GM23248 (cell line): ENCODE data around the gene ACTA1. TPM values are rescaled to one million over a fixed set of nuclear protein-coding genes. Genes with fewer than 3 reads are reported as not detected.
"Not testable (repeated sequence)": the region's sequence is repeated elsewhere in the genome, so short reads cannot be mapped to it uniquely, and the experiment has no call there.

Experiments
- DNase-seq: peaks from one replicate; pipeline ENCODE4 v3.0.0-alpha.2; 2015
- H2AFZ ChIP-seq: fragments of 200-600 bp; sonication (generic); 2 replicates; pipeline ENCODE4 v1.6.1; 2016; ENCODE audit warnings: antibody characterized with exemption
- H3F3A ChIP-seq: fragments of 200-600 bp; sonication (generic); 2 replicates; pipeline ENCODE4 v1.6.1; 2016; ENCODE audit warnings: mild to moderate bottlenecking, antibody characterized with exemption, mixed run types; ENCODE audit not compliant: insufficient read depth
- H3K27ac ChIP-seq: fragments of 200-600 bp; sonication (generic); 2 replicates; pipeline ENCODE4 v1.5.1; 2016; ENCODE audit warnings: mild to moderate bottlenecking
- H3K27me3 ChIP-seq: fragments of 200-600 bp; sonication (generic); replicated peaks from 2 replicates; pipeline ENCODE4 v1.6.1; 2016; ENCODE audit warnings: mild to moderate bottlenecking; ENCODE audit not compliant: insufficient read depth
- H3K36me3 ChIP-seq: fragments of 200-600 bp; sonication (generic); 2 replicates; pipeline ENCODE4 v1.6.1; 2016; ENCODE audit warnings: low read depth, mild to moderate bottlenecking
- H3K4me1 ChIP-seq: fragments of 200-600 bp; sonication (generic); 2 replicates; pipeline ENCODE4 v1.6.1; 2016; ENCODE audit warnings: mild to moderate bottlenecking; ENCODE audit not compliant: insufficient read depth
- H3K4me2 ChIP-seq: fragments of 200-600 bp; sonication (generic); one replicate; pipeline ENCODE4 v1.6.1; 2016; ENCODE audit warnings: mild to moderate bottlenecking; ENCODE audit not compliant: unreplicated experiment
- H3K4me3 ChIP-seq: fragments of 200-600 bp; sonication (generic); 2 replicates; pipeline ENCODE4 v1.5.1; 2016; ENCODE audit warnings: mild to moderate bottlenecking
- H3K79me2 ChIP-seq: fragments of 200-600 bp; sonication (generic); 2 replicates; pipeline ENCODE4 v1.6.1; 2016; ENCODE audit warnings: mild to moderate bottlenecking; ENCODE audit not compliant: insufficient read depth
- H3K9ac ChIP-seq: fragments of 200-600 bp; sonication (generic); 2 replicates; pipeline ENCODE4 v1.6.1; 2016; ENCODE audit warnings: mild to moderate bottlenecking
- H3K9me2 ChIP-seq: fragments of 200-600 bp; sonication (generic); 2 replicates; pipeline ENCODE4 v1.6.1; 2016; ENCODE audit warnings: mixed run types, mild to moderate bottlenecking, moderate library complexity; ENCODE audit not compliant: insufficient read depth
- H3K9me3 ChIP-seq: fragments of 200-600 bp; sonication (generic); one replicate; pipeline ENCODE4 v1.6.1; 2017; ENCODE audit warnings: low read depth
- H4K20me1 ChIP-seq: fragments of 200-600 bp; sonication (generic); 2 replicates; pipeline ENCODE4 v1.6.0; 2016; ENCODE audit not compliant: insufficient read depth
- EZH2 ChIP-seq: fragments of 200-600 bp; sonication (generic); IDR thresholded peaks from 2 replicates; pipeline ENCODE4 v1.6.1; 2018; ENCODE audit warnings: antibody characterized with exemption, mild to moderate bottlenecking; ENCODE audit not compliant: insufficient read depth, poor library complexity, severe bottlenecking
- EZH2phosphoT487 ChIP-seq: fragments of 200-600 bp; sonication (generic); IDR thresholded peaks from 2 replicates; pipeline ENCODE4 v1.6.1; 2018; ENCODE audit warnings: antibody characterized with exemption, moderate library complexity, mild to moderate bottlenecking, low read depth; ENCODE audit not compliant: insufficient read depth
- WGBS, 2 experiments: methylation state at CpG; one replicate each; pipeline ENCODE4 v1.1.6; 2015 to 2017; ENCODE audit warnings: low lambda C conversion rate in 2 of 2, low coverage in 1 of 2; ENCODE audit errors: missing lambda C conversion rate in 2 of 2; 5-methylcytosine and 5-hydroxymethylcytosine counted together
- in situ Hi-C: fragments of 300-500 bp; cut with MboI; formaldehyde crosslinking; loops from 2 replicates; pipeline ENCODE4 v1.15.0; 2020
- polyA plus RNA-seq: library from polyadenylated mRNA; unstranded; fragments of >200 nt; fragmentation: Nextera tagmentation; extraction: Ambion mirVana; gene quantifications from 2 replicates; pipeline ENCODE4 v1.2.1, GENCODE V29; 2016
- total RNA-seq: library from RNA; depleted of rRNA; stranded (reverse); fragments of >200 nt; shearing (Covaris generic); gene quantifications from 2 replicates; pipeline ENCODE4 v1.2.3, GENCODE V29; 2014

Gene ACTA1
- total and polyA plus RNA-seq, 2 experiments from 2014 or later = 0.22 TPM; not detected in 1

DNA sequence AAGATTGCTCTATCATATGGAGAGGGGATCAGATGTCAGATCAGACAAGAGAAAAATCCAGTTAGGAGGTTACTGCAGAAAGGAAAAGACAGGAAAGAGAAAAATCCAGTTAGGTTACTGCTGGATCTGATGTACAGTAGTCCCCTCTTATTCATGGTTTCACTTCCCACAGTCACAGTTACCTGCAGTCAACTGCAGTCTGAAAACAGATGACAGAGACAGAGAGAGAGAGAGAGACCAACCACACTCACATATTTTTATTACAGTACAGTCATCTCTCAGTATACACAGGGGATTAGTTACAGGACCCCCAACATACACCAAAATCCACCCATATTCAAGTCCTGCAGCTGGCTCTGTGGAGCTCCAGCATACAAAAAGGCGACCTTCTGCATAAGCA lies 45.0 kb upstream of the ACTA1 start:
- Histone ChIP-seq H2AFZ (no peak overlapping the region), H3K9ac (no peak overlapping the region), H3K4me1 (no peaks in the 10 kb centered on the region), H3K27ac (no peak overlapping the region), H4K20me1 (no peaks in the 10 kb centered on the region), H3K9me3 (no peaks in the 10 kb centered on the region), H3K9me2 (no peaks in the 10 kb centered on the region), H3K79me2 (no peaks in the 10 kb centered on the region), H3F3A (no peaks in the 10 kb centered on the region), H3K27me3 (no peaks in the 10 kb centered on the region), H3K4me3 (no peak overlapping the region), H3K4me2 (no peak overlapping the region), H3K36me3 (peaks cover 27% of the 10 kb centered on the region)
- no peak for DNase-seq
- 93 to 100% methylated on average over 1 of the region's 1 CpG for WGBS, 2 experiments
- TF ChIP-seq EZH2phosphoT487 (no peak), EZH2 (no peak)
- in situ Hi-C loops = no loop called here

DNA sequence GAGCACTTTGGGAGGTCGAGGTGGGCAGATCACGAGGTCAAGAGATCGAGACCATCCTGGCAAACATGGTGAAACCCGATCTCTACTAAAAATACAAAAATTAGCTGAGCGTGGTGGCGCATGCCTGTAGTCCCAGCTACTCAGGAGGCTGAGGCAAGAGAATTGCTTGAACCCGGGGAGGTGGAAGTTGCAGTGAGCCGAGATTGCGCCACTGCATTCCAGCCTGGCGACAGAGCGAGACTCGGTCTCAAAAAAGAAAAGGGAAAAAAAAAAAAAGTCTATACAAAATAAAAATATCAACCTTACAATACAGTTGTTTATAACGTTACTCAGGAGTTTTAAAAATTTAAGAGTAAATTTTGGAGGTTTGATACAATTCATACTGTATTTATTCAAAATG lies 42.0 kb upstream of the ACTA1 start:
- H3K4me2 ChIP-seq, H2AFZ ChIP-seq, H3K9ac ChIP-seq, H3K4me1 ChIP-seq, H3K4me3 ChIP-seq, H3F3A ChIP-seq, H4K20me1 ChIP-seq, H3K27me3 ChIP-seq, H3K27ac ChIP-seq, H3K9me3 ChIP-seq, H3K79me2 ChIP-seq, DNase-seq, in situ Hi-C loops, H3K9me2 ChIP-seq: not testable (repeated sequence)
- WGBS, 2 experiments = 94 to 96% methylated on average over 13 of the region's 13 CpGs
- peaks cover 38% of the 10 kb centered on the region for H3K36me3 ChIP-seq

DNA sequence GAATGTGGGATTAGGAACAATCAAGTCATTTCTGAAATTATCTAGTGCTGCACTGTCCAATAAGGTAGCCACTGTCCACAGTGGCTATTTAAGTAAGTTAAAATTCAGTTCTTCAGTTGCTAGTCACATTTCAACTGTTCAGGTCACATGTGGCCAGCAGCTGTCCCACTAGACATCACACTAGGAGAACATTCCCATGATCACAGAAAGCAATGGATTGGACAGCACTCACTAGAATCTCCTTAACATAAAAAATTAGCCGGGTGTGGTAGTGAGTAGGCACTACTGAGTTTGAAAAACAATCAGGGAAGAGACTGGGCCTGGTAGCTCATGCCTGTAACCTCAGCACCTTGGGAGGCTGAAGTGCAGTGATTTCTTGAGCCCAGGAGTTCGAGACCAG lies 40.6 kb upstream of the ACTA1 start:
- Histone ChIP-seq H3K36me3 (peaks cover 38% of the 10 kb centered on the region), H3K4me3 (no peak overlapping the region), H3K4me2 (no peak overlapping the region), H3K27me3 (no peaks in the 10 kb centered on the region), H3K9me3 (no peaks in the 10 kb centered on the region), H2AFZ (no peak overlapping the region), H3K27ac (no peak overlapping the region), H3K79me2 (no peaks in the 10 kb centered on the region), H3K4me1 (no peaks in the 10 kb centered on the region), H3K9ac (no peak overlapping the region), H3F3A (no peaks in the 10 kb centered on the region), H3K9me2 (no peaks in the 10 kb centered on the region), H4K20me1 (no peaks in the 10 kb centered on the region)
- TF ChIP-seq EZH2phosphoT487 (no peak), EZH2 (no peak)
- no peak for DNase-seq
- in situ Hi-C loops = no loop called here
- 57 to 59% methylated on average over 2 of the region's 2 CpGs for WGBS, 2 experiments

DNA sequence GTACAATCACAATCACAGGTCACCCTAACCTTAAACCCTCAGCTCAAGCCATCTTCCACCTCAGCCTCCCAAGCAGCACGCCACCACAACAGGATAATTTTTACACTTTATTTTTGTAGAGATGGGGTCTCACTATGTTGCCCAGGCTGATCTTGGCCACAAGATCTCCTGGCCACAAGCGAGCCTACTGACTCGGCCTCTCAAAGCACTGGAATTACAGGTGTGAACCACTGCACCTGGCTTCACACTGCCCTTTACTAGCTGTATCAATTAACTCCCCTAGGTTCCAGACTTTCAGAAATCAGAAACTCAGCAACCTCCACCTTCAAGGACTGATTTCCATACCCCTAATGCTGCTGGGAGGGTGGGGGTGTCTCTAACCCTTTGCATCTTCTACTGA lies 37.3 kb upstream of the ACTA1 start:
- H4K20me1 ChIP-seq = no peaks in the 10 kb centered on the region
- no peak for DNase-seq
- H3K4me3 ChIP-seq = no peak overlapping the region
- no peaks in the 10 kb centered on the region for H3K79me2 ChIP-seq
- H3K4me1 ChIP-seq = no peaks in the 10 kb centered on the region
- H3K36me3 ChIP-seq = peaks cover 39% of the 10 kb centered on the region
- H3K27me3 ChIP-seq = no peaks in the 10 kb centered on the region
- H3K4me2 ChIP-seq = no peak overlapping the region
- H3K9me2 ChIP-seq = no peaks in the 10 kb centered on the region
- TF ChIP-seq EZH2 = no peak
- no peak for TF ChIP-seq EZH2phosphoT487
- no peaks in the 10 kb centered on the region for H3K9me3 ChIP-seq
- no peak overlapping the region for H3K9ac ChIP-seq
- no peaks in the 10 kb centered on the region for H3F3A ChIP-seq
- in situ Hi-C loops = no loop called here
- H3K27ac ChIP-seq = no peak overlapping the region
- WGBS, 2 experiments = 91 to 100% methylated on average over 3 of the region's 3 CpGs
- no peak overlapping the region for H2AFZ ChIP-seq

DNA sequence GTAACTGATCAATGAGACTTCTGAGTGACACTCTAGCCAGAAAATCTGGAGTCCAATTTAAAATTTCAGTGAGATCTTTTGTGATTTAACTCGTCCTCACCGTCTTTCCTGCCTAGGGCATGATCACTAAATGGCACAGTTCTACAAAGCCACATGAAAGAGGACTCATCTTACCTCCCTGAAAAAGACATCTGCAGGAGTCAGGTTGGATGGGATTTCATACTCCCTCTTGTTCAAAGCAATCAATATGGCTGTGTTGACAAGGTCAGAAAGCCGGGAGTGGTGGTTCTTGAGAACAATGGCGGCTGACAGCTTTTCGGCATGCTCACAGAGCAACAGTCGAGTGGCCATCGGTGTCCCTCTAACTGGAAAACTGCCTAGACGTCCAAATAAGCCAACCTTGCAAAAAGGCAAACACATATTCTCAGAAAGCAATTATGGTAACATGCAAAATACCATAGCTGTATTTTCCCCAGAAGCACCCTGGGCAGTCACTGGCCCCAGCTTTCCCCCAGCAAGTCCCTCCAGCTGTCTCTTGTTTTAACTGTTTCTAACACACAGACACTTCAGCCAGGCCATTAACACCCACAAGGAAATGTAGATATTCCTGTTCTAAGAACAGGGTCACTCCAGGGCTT lies 36.6 kb upstream of the ACTA1 start:
- H3K27ac ChIP-seq = no peak overlapping the region
- in situ Hi-C loops = no loop called here
- no peaks in the 10 kb centered on the region for H3K9me2 ChIP-seq
- H3K4me2 ChIP-seq = no peak overlapping the region
- H3K27me3 ChIP-seq = no peaks in the 10 kb centered on the region
- H3K4me3 ChIP-seq = no peak overlapping the region
- no peak overlapping the region for H2AFZ ChIP-seq
- no peak overlapping the region for H3K9ac ChIP-seq
- H3K79me2 ChIP-seq = no peaks in the 10 kb centered on the region
- no peak for DNase-seq
- peaks cover 39% of the 10 kb centered on the region for H3K36me3 ChIP-seq
- no peaks in the 10 kb centered on the region for H3K4me1 ChIP-seq
- no peaks in the 10 kb centered on the region for H3K9me3 ChIP-seq
- no peaks in the 10 kb centered on the region for H3F3A ChIP-seq
- H4K20me1 ChIP-seq = no peaks in the 10 kb centered on the region
- TF ChIP-seq EZH2 = no peak
- TF ChIP-seq EZH2phosphoT487 = no peak
- WGBS, 2 experiments = 95 to 97% methylated on average over 8 of the region's 8 CpGs
